ENCODE data around the gene ZFYVE28.
"Not testable (repeated sequence)": the region's sequence is repeated elsewhere in the genome, so short reads cannot be mapped to it uniquely, and the experiment has no call there.

Gene ZFYVE28

DNA sequence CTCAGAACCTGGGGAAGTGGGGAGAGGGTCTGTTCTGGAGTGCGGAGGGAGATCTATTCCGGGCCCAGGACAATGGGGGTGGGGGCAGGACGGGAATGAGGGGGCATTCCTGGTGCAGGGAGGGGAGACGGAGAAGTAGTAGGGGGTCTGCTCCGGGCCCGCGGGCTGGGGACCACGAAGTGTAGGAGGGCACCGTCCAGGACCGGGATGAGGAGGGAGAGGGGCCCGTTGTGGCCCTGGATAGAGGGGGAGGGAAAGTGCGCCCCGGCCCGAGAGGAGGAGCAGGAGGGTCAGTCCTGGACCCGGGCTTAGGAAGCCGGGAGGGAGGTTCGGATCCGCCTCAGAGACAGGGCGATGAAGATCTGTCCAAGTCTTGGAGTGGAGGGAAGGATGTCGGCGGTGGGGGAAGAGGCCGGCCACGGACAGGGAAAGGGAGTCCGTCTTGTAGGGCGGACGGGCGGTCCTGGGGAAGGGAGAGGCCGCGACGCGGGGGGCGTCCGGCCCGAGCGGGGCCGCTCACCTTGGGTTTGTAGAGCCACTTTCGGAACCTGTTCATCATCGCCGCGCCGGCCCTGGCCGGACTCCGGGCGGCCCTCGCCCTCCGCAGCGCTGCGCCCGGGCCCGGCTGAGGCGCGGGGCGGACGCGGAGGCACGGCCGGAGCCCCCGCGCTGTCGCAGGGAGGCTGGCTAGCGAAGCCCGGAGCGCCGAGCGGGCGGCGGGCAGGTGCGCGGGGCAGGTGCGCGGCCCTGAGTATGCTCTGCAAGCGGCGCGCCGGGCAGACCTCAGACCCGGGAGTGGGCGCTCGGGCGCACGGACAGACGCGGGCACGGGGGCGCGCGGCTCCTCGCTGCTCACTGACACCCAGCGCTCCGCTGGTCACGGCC, at the start of gene ZFYVE28:
ZFYVE28 (minus strand) TSS at position 881 of the 885 bp plus-strand sequence; CDS start at position 559, 322 bp downstream.
- Histone ChIP-seq H3K9me3 (ENCODE audit: insufficient read depth, low read length) (no peaks in the 10 kb centered on the region), H3K9ac (ENCODE audit: insufficient read length, low read depth) (peak within 1 kb of the TSS; percentile 69), H3K4me3 (ENCODE audit: insufficient read length, low read depth) (peak within 1 kb of the TSS; percentile 49), H3K27me3 (ENCODE audit: insufficient read depth, insufficient read length) (peaks cover 91% of the 10 kb centered on the region), H3K4me1 (ENCODE audit: insufficient read depth, insufficient read length) (peaks cover 12% of the 10 kb centered on the region), H3K36me3 (ENCODE audit: insufficient read depth, insufficient read length, low read length) (no peaks in the 10 kb centered on the region)
- no peak for TF ChIP-seq ZNF274 (IDR thresholded peaks at IDR 0.05; ENCODE audit: low read depth, low read length)
- TF ChIP-seq SUZ12 (IDR thresholded peaks at IDR 0.05; ENCODE audit: extremely low read depth, insufficient read depth, insufficient read length): peak; percentile 29
- DNase-seq (ENCODE audit: low read depth, low spot score): no peak

DNA sequence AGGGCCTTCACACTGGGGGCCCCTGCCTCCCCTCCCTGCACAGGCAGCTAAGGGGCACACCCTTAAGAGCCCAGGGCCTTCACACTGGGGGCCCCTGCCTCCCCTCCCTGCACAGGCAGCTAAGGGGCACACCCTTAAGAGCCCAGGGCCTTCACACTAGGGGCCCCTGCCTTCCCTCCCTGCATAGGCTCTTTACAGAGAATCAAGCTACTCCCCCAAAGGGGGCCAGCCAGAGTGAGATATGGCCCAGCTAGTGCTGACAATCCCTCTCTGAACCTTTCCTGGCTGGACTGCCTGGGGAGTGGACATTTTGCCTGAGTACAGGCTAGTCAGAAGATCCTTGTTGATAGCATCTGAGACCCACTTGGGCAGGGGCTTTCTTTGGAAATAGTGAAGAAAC, 47.1 kb upstream of the ZFYVE28 start:
- Histone ChIP-seq H3K4me1 (ENCODE audit: insufficient read depth, insufficient read length) (peaks cover 11% of the 10 kb centered on the region), H3K36me3 (ENCODE audit: insufficient read depth, insufficient read length, low read length) (peaks cover 23% of the 10 kb centered on the region), H3K27me3 (ENCODE audit: insufficient read depth, insufficient read length) (peaks cover 22% of the 10 kb centered on the region)
- not testable (repeated sequence) for H3K9ac ChIP-seq (ENCODE audit: insufficient read length, low read depth); H3K9me3 ChIP-seq (ENCODE audit: insufficient read depth, low read length); DNase-seq (ENCODE audit: low read depth, low spot score); H3K4me3 ChIP-seq (ENCODE audit: insufficient read length, low read depth)

DNA sequence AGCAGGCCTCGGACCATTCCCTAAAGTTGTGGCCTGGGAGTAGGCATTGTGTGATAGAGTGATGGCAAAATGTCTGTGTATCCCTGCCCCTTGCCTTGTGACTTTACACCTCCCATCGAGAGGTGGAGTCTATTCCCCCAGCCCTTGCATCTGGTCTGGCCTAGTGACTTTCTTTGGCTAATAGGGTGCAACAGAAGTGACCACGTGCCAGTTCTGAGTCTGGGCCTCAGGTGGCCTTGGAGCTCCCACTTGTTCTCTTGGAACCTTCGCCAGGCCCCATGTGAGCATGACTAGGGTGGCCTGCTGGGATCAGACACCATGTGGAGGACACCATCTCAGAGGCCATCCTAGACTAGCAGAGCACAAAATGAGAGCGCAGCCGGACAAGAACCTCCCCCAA, 46.6 kb upstream of the ZFYVE28 start:
- Histone ChIP-seq H3K9me3 (ENCODE audit: insufficient read depth, low read length) (no peaks in the 10 kb centered on the region), H3K36me3 (ENCODE audit: insufficient read depth, insufficient read length, low read length) (peaks cover 19% of the 10 kb centered on the region), H3K4me3 (ENCODE audit: insufficient read length, low read depth) (no peak overlapping the region), H3K9ac (ENCODE audit: insufficient read length, low read depth) (no peak overlapping the region), H3K27me3 (ENCODE audit: insufficient read depth, insufficient read length) (peaks cover 25% of the 10 kb centered on the region), H3K4me1 (ENCODE audit: insufficient read depth, insufficient read length) (peaks cover 11% of the 10 kb centered on the region)
- TF ChIP-seq ZNF274 (IDR thresholded peaks at IDR 0.05; ENCODE audit: low read depth, low read length): no peak
- no peak for TF ChIP-seq YY1 (IDR thresholded peaks at IDR 0.05; ENCODE audit: insufficient read depth, insufficient read length)
- no peak for TF ChIP-seq SUZ12 (IDR thresholded peaks at IDR 0.05; ENCODE audit: extremely low read depth, insufficient read depth, insufficient read length)
- no peak for DNase-seq (ENCODE audit: low read depth, low spot score)

- no peak for DNase-seq (ENCODE audit: low read depth, low spot score)
- no peak for TF ChIP-seq YY1 (IDR thresholded peaks at IDR 0.05; ENCODE audit: insufficient read depth, insufficient read length)
- no peak for TF ChIP-seq SUZ12 (IDR thresholded peaks at IDR 0.05; ENCODE audit: extremely low read depth, insufficient read depth, insufficient read length)
- TF ChIP-seq ZNF274 (IDR thresholded peaks at IDR 0.05; ENCODE audit: low read depth, low read length): no peak
- Histone ChIP-seq H3K4me3 (ENCODE audit: insufficient read length, low read depth) (no peak overlapping the region), H3K36me3 (ENCODE audit: insufficient read depth, insufficient read length, low read length) (peaks cover 16% of the 10 kb centered on the region), H3K4me1 (ENCODE audit: insufficient read depth, insufficient read length) (peaks cover 13% of the 10 kb centered on the region), H3K27me3 (ENCODE audit: insufficient read depth, insufficient read length) (peaks cover 25% of the 10 kb centered on the region), H3K9ac (ENCODE audit: insufficient read length, low read depth) (peak overlapping the region; percentile 83), H3K9me3 (ENCODE audit: insufficient read depth, low read length) (no peaks in the 10 kb centered on the region)
Measured at GRCh38 chr4:2462992-2463762, 44.7 kb upstream of the ZFYVE28 start.

GRCh38 chr4:2462218-2462991, 44.0 kb upstream of the ZFYVE28 start:
- peak overlapping the region; percentile 51 for H3K4me3 ChIP-seq (ENCODE audit: insufficient read length, low read depth)

GRCh38 chr4:2461246-2461960, 43.0 kb upstream of the ZFYVE28 start:
- Histone ChIP-seq H3K36me3 (ENCODE audit: insufficient read depth, insufficient read length, low read length) (peaks cover 11% of the 10 kb centered on the region), H3K9me3 (ENCODE audit: insufficient read depth, low read length) (no peaks in the 10 kb centered on the region), H3K4me3 (ENCODE audit: insufficient read length, low read depth) (no peak overlapping the region), H3K9ac (ENCODE audit: insufficient read length, low read depth) (no peak overlapping the region), H3K4me1 (ENCODE audit: insufficient read depth, insufficient read length) (peaks cover 16% of the 10 kb centered on the region), H3K27me3 (ENCODE audit: insufficient read depth, insufficient read length) (peaks cover 25% of the 10 kb centered on the region)
- TF ChIP-seq YY1 (IDR thresholded peaks at IDR 0.05; ENCODE audit: insufficient read depth, insufficient read length): no peak
- no peak for TF ChIP-seq SUZ12 (IDR thresholded peaks at IDR 0.05; ENCODE audit: extremely low read depth, insufficient read depth, insufficient read length)
- TF ChIP-seq ZNF274 (IDR thresholded peaks at IDR 0.05; ENCODE audit: low read depth, low read length): no peak
- DNase-seq (ENCODE audit: low read depth, low spot score): no peak

More at GRCh38 chr4:2462218-2462991, 44.0 kb upstream of the ZFYVE28 start:
- DNase-seq (ENCODE audit: low read depth, low spot score): peak; percentile 50
- Histone ChIP-seq H3K9ac (ENCODE audit: insufficient read length, low read depth) (peak overlapping the region; percentile 83), H3K36me3 (ENCODE audit: insufficient read depth, insufficient read length, low read length) (peaks cover 16% of the 10 kb centered on the region), H3K27me3 (ENCODE audit: insufficient read depth, insufficient read length) (peaks cover 25% of the 10 kb centered on the region), H3K9me3 (ENCODE audit: insufficient read depth, low read length) (no peaks in the 10 kb centered on the region), H3K4me1 (ENCODE audit: insufficient read depth, insufficient read length) (peaks cover 13% of the 10 kb centered on the region)
- TF ChIP-seq SUZ12 (IDR thresholded peaks at IDR 0.05; ENCODE audit: extremely low read depth, insufficient read depth, insufficient read length) (no peak), ZNF274 (IDR thresholded peaks at IDR 0.05; ENCODE audit: low read depth, low read length) (no peak), YY1 (IDR thresholded peaks at IDR 0.05; ENCODE audit: insufficient read depth, insufficient read length) (no peak)
